Omental fat pad (tissue), 4 donors: ENCODE measurements around the gene DDX47. TPM values are rescaled to one million over a fixed set of nuclear protein-coding genes. Genes with fewer than 3 reads are reported as not detected.
"Not testable (repeated sequence)": the region's sequence is repeated elsewhere in the genome, so short reads cannot be mapped to it uniquely, and the experiment has no call there.

Experiments used
- ATAC-seq: fragments of 150-250 bp; one replicate; pipeline ENCODE4 v1.9.1; 2016; ENCODE audit warnings: mild to moderate bottlenecking, moderate library complexity; ENCODE audit not compliant: low FRiP score
- DNase-seq: peaks from one replicate; pipeline ENCODE4 v3.0.0-alpha.2; 2019; ENCODE audit warnings: low spot score
- total RNA-seq, 4 donors: library from RNA; depleted of rRNA; stranded (reverse); fragments of >200 nt; gene quantifications; one replicate each; pipeline ENCODE4 v1.1.0, GENCODE V29; 2016
- TF ChIP-seq, protein P1 (sequence below), 3 donors: fragments of 450-650 bp; IDR thresholded peaks; one replicate each; pipeline ENCODE4 v1.5.1; 2016 to 2017; ENCODE audit warnings: antibody characterized with exemption in 3 of 3, mild to moderate bottlenecking in 3 of 3, moderate library complexity in 2 of 3

The DDX47 gene
- total RNA-seq, 4 donors from 2014 or later, result 37.4 to 82.0 (median 51.1) TPM

DNA sequence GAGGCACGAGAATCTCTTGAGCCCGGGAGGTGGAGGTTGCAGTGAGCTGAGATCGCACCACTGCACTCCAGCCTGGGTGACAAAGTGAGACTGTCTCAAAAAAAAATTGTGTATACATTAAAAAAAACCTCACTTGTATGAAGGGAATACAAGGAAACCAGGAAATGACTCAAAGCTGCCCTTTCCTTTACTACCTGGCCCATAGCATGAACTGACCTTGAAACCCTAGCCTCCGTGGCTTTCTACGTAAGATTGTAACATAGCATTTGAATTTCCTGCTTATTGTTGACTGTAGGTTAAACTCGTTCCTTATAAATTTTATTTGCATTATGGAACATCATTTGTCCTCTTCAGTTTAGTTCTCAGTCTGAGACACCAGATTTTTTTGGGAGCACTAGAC is 9.1 kb upstream of the DDX47 start:
- TF ChIP-seq, protein P1, sequence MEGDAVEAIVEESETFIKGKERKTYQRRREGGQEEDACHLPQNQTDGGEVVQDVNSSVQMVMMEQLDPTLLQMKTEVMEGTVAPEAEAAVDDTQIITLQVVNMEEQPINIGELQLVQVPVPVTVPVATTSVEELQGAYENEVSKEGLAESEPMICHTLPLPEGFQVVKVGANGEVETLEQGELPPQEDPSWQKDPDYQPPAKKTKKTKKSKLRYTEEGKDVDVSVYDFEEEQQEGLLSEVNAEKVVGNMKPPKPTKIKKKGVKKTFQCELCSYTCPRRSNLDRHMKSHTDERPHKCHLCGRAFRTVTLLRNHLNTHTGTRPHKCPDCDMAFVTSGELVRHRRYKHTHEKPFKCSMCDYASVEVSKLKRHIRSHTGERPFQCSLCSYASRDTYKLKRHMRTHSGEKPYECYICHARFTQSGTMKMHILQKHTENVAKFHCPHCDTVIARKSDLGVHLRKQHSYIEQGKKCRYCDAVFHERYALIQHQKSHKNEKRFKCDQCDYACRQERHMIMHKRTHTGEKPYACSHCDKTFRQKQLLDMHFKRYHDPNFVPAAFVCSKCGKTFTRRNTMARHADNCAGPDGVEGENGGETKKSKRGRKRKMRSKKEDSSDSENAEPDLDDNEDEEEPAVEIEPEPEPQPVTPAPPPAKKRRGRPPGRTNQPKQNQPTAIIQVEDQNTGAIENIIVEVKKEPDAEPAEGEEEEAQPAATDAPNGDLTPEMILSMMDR (IDR thresholded peaks at IDR 0.05), result no peak

DNA sequence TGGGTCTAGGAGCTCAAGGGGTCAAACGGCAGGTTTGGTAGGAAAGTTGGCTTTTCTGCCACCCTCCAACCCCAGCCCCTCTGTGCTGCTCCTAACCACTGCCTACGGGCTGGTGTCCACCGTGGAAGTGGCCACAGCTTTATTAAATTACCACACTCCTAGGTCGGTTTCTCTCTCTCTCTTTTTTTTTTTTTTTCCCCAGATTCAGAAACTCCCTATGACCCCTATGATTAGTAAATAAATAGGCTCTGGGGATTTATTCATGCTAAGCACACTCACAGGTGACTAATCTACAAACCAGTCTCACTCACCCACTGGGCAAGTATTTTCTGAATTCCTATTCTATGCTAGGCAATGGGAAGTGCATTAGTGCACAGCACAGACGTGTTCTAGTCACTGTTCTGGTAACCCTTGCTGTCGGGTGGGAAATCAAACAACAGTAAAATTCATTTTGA is 8.7 kb upstream of the DDX47 start:
- no peak for DNase-seq
- ATAC-seq, result no peak
- TF ChIP-seq, protein P1 (IDR thresholded peaks at IDR 0.05), result no peak

More for the DNA sequence above, 9.1 kb upstream of the DDX47 start:
- ATAC-seq (no peak), DNase-seq (no peak)

DNA sequence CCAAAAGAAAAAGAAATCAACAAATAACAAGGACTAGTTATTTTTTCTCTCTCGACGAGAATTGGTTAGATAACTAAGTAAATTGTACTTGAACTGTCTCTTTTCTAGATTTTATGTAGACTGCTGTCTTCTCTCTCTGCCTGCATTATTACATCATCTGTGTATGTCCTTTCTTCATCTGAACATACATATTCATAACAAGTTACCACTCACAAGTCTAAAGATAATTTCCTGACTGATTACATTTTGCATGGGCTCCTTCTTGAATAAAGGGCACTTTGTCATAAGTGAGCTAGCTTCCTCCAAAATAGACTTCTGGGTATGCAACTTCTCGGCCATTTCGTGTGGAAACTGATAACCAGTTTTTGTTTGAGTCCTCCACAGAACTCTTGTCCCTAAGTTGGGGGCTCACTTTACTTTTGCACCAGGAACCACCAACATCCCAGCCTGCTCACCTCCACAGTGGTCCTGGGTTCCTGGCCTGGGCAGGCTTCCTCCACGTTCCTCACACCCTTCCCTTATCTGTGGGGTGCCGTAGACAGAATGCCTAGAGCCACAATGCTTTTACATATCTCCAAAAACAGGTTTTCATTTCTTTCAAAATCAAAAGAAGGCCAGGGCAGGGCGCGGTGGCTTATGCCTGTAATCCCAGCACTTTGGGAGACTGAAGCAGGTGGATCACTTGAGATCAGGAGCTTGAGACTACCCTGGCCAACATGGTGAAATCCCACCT is 6.2 kb upstream of the DDX47 start:
- DNase-seq, result no peak
- TF ChIP-seq, protein P1 (IDR thresholded peaks at IDR 0.05), result no peak
- ATAC-seq, result no peak

DNA sequence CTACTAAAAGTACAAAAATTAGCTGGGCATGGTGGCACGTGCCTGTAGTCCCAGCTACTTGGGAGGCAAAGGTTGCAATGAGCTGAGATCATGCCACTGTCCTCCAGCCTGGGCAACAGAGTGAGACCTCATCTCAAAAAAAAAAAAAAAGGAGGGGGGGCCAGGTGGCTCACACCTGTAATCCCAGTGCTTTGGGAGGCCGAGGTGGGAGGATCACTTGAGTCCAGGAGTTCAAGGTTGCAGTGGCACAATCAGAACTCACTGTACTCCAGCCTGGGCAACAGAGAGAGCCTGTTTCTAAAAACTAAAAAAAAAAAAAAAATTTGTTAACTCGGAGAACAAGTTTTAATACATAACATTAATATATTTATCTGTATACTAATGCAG is 5.6 kb upstream of the DDX47 start:
- ATAC-seq, result not testable (repeated sequence)

DNA sequence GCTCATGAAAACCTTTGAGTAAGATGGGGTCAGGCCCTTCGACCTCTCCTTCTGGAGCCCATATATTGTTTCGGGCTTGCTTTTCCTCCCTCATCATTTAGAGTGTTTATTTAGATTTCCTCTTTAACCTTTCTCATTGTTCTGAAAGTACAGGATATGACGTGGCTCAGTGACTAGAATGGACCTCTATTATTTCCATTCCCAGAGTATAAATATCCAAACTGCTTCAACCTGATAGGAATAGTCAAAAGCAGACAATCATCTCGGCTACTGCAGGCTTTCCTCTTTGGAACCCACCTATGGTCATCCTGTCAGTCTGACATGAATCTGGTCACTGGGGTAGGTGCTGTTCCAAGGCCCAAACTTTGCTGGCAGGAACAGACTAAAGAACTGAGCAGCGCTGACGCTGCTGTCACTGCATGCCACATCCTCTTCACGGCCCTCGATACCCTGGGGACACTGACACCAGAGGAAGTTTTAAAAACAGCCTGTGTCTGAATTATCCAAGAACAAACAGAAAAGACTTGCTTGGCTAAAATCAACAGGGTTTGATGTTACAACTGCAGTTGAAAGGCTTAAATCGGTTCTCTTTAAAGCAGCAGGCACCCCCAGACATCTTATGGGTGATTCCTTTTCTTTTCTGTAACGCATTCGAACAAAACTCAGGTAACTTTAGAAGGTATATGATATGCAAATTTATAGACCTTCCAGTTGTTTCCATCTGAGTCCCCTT is 5.0 kb upstream of the DDX47 start:
- TF ChIP-seq, protein P1 (IDR thresholded peaks at IDR 0.05), result no peak
- DNase-seq, result no peak
- no peak for ATAC-seq

More for the DNA sequence above, 5.6 kb upstream of the DDX47 start:
- not testable (repeated sequence) for DNase-seq

DNA sequence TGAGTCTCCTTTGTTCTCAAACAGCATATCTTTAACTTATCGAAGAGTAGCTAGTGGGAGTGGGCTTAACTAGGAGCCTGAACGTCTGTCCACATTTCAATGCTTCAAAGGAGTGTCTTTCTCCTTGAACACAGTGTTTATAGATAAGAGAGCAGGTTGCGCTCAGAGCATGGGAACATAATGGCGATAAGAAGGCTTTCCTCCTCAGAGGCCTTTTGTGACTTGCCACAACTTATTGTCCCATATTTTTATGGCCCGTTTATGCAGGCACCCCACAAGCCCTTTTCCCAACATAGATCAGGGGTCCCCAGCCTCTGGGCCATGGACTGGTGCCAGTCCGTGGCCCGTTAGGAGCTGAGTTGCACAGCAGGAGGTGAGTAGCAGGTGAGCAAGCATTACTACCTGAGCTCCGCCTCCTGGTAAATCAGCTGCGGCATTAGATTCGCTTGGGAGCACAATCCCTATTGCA is 2.6 kb upstream of the DDX47 start:
- no peak for ATAC-seq
- TF ChIP-seq, protein P1 (IDR thresholded peaks at IDR 0.05), result no peak
- no peak for DNase-seq

DNA sequence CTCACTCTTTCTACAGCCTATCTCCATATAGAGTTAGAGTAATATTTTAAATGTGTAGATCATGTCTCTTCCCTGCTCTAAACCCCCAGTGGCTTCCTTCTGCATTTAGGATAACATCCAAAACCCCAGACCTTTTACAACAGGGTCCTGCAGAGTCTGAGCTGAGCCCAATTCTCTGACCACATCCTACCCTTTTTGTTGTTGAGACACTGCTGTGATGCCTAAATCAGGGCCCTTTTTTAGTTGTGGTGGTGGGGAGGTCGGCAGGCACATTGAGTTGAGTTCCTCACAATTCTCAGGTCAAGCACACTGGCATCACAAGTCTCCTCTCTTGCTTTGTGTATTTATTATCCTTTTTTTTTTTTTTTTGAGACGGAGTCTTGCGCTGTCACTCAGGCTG is 1.8 kb upstream of the DDX47 start:
- TF ChIP-seq, protein P1 (IDR thresholded peaks at IDR 0.05), result no peak
- ATAC-seq (no peak), DNase-seq (no peak)
